ENCODE measurements around the gene KAT2B. TPM values are rescaled to one million over a fixed set of nuclear protein-coding genes. Genes with fewer than 3 reads are reported as not detected.

Gene KAT2B
- total RNA-seq, 1 experiment from 2014 or later: 3.7 TPM

DNA sequence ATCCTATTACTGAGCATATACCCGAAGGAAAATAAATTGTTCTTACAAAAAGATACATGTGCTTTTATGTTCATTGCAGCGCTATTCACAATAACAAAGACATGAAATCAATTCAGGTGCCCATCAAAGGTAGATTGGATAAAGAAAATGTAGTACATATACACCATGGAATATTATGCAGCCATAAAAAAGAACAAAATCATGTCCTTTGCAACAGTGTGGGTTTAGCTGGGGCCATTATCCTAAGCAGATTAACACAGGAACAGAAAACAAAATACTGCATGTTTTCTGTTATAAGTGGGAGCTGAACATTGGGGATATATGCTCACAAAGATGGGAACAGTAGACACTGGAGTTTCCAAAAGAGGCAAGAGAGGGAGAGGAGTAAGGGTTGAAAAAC, 103.3 kb downstream of the KAT2B start:
- DNase-seq (ENCODE audit: low read depth, low spot score) (no peak), ATAC-seq (no peak)
- Histone ChIP-seq H3K4me2 (ENCODE audit: low read length) (no peak overlapping the region), H3K27me3 (ENCODE audit: insufficient read depth, low read length) (no peaks in the 10 kb centered on the region), H4K20me1 (ENCODE audit: insufficient read depth) (no peaks in the 10 kb centered on the region), H3K9me2 (ENCODE audit: insufficient read depth) (no peaks in the 10 kb centered on the region), H2AFZ (ENCODE audit: low read depth, low read length, poor library complexity, severe bottlenecking) (no peak overlapping the region), H3K4me3 (replicated peaks in 1 of 2; ENCODE audit: low read depth in 1 of 2, low read length in 2 of 2) (no peak overlapping the region), H3K79me2 (ENCODE audit: insufficient read depth, low read length) (no peaks in the 10 kb centered on the region), H3K4me1 (ENCODE audit: control insufficient read depth in 1 of 2, insufficient read depth in 2 of 2, low read length in 2 of 2) (no peaks in the 10 kb centered on the region), H3K27ac (ENCODE audit: low read depth, low read length) (no peak overlapping the region), H3K9me3 (ENCODE audit: control insufficient read depth in 1 of 2, insufficient read depth in 1 of 2, low read depth in 1 of 2, low read length in 2 of 2) (no peaks in the 10 kb centered on the region), H3K36me3 (ENCODE audit: control insufficient read depth in 1 of 2, insufficient read depth in 2 of 2, low read length in 2 of 2) (no peaks in the 10 kb centered on the region), H3K9ac (ENCODE audit: low read length) (no peak overlapping the region)
- intact Hi-C loops (cut with micrococcal nuclease): no loop called here
- CTCF ChIA-PET: no interaction called here
- BruUV-seq (replicated peaks): no TSS peak
- POLR2A ChIA-PET: no interaction called here
- TF ChIP-seq TCF7L2 (IDR thresholded peaks at IDR 0.05; ENCODE audit: borderline replicate concordance, extremely low read depth, insufficient read depth, insufficient read length) (no peak), YY1 (IDR thresholded peaks at IDR 0.05; ENCODE audit: extremely low read depth, insufficient replicate concordance, low read depth, low read length) (no peak), FOSL1 (IDR thresholded peaks at IDR 0.05; ENCODE audit: low read depth) (no peak), SIN3A (IDR thresholded peaks at IDR 0.05; ENCODE audit: low read depth) (no peak), SRF (IDR thresholded peaks at IDR 0.05; ENCODE audit: low read depth) (no peak), EZH2 (IDR thresholded peaks at IDR 0.05) (no peak)
- TF ChIP-seq, protein P1, sequence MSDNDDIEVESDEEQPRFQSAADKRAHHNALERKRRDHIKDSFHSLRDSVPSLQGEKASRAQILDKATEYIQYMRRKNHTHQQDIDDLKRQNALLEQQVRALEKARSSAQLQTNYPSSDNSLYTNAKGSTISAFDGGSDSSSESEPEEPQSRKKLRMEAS (IDR thresholded peaks at IDR 0.05): no peak
- TF ChIP-seq, protein P2, sequence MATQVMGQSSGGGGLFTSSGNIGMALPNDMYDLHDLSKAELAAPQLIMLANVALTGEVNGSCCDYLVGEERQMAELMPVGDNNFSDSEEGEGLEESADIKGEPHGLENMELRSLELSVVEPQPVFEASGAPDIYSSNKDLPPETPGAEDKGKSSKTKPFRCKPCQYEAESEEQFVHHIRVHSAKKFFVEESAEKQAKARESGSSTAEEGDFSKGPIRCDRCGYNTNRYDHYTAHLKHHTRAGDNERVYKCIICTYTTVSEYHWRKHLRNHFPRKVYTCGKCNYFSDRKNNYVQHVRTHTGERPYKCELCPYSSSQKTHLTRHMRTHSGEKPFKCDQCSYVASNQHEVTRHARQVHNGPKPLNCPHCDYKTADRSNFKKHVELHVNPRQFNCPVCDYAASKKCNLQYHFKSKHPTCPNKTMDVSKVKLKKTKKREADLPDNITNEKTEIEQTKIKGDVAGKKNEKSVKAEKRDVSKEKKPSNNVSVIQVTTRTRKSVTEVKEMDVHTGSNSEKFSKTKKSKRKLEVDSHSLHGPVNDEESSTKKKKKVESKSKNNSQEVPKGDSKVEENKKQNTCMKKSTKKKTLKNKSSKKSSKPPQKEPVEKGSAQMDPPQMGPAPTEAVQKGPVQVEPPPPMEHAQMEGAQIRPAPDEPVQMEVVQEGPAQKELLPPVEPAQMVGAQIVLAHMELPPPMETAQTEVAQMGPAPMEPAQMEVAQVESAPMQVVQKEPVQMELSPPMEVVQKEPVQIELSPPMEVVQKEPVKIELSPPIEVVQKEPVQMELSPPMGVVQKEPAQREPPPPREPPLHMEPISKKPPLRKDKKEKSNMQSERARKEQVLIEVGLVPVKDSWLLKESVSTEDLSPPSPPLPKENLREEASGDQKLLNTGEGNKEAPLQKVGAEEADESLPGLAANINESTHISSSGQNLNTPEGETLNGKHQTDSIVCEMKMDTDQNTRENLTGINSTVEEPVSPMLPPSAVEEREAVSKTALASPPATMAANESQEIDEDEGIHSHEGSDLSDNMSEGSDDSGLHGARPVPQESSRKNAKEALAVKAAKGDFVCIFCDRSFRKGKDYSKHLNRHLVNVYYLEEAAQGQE (IDR thresholded peaks at IDR 0.05; ENCODE audit: low read depth): no peak
- RAD21 ChIA-PET (ENCODE audit: low non-redundant PET in 1 of 2, low total read pairs in 2 of 2, uncharacterized antibody in 2 of 2, unreplicated experiment in 2 of 2): no interaction called here
